ENCODE data around the gene SYNJ1. TPM values are rescaled to one million over a fixed set of nuclear protein-coding genes. Genes with fewer than 3 reads are reported as not detected.
A peak's percentile ranks its signal among the peaks of the same experiment; 100 is the strongest.
"Not testable (repeated sequence)": the region's sequence is repeated elsewhere in the genome, so short reads cannot be mapped to it uniquely, and the experiment has no call there.

SYNJ1 gene
- polyA plus RNA-seq, 4 donors = 13.1 to 17.4 (median 14.5) TPM

- no peak for DNase-seq (ENCODE audit: low read depth in 4 of 4, low spot score in 2 of 4)
These were observed 114.3 kb downstream of the SYNJ1 start for GRCh38 chr21:32613436-32614043.

GRCh38 chr21:32612999-32613337, 114.8 kb downstream of the SYNJ1 start:
- no peak for DNase-seq (ENCODE audit: low read depth in 4 of 4, low spot score in 2 of 4)

- DNase-seq (ENCODE audit: low read depth in 4 of 4, low spot score in 2 of 4) = peak; percentile 82 to 96 (median 90)
These were observed 115.5 kb downstream of the SYNJ1 start, which contains the start of gene CFAP298 for GRCh38 chr21:32612075-32612998. Gene CFAP298 (minus strand): TSS chr21:32612377. CDS start chr21:32612243, 134 bp downstream.

- DNase-seq (ENCODE audit: low read depth in 4 of 4, low spot score in 2 of 4) = no peak
These were observed 116.3 kb downstream of the SYNJ1 start for GRCh38 chr21:32611471-32611997.

- DNase-seq (ENCODE audit: low read depth in 4 of 4, low spot score in 2 of 4) = not testable (repeated sequence)
These were observed 116.9 kb downstream of the SYNJ1 start for GRCh38 chr21:32610940-32611339.

GRCh38 chr21:32608851-32609250, 119.0 kb downstream of the SYNJ1 start:
- DNase-seq (ENCODE audit: low read depth in 4 of 4, low spot score in 2 of 4) = no peak

- DNase-seq (ENCODE audit: low read depth in 4 of 4, low spot score in 2 of 4) = no peak
These were observed 122.3 kb downstream of the SYNJ1 start for GRCh38 chr21:32605469-32605868.

- no peak for DNase-seq (ENCODE audit: low read depth in 4 of 4, low spot score in 2 of 4)
These were observed 123.3 kb downstream of the SYNJ1 start for GRCh38 chr21:32604464-32604863.

- no peak for DNase-seq (ENCODE audit: low read depth in 4 of 4, low spot score in 2 of 4)
These were observed 124.7 kb downstream of the SYNJ1 start for GRCh38 chr21:32603131-32603530.

GRCh38 chr21:32602099-32602498, 125.7 kb downstream of the SYNJ1 start:
- no peak for DNase-seq (ENCODE audit: low read depth in 4 of 4, low spot score in 2 of 4)

- DNase-seq (ENCODE audit: low read depth in 4 of 4, low spot score in 2 of 4) = no peak
These were observed 128.3 kb downstream of the SYNJ1 start for GRCh38 chr21:32599526-32599925.

GRCh38 chr21:32599091-32599490, 128.7 kb downstream of the SYNJ1 start:
- DNase-seq (ENCODE audit: low read depth in 4 of 4, low spot score in 2 of 4) = peak; percentile 42 to 56 (median 50)

- no peak for DNase-seq (ENCODE audit: low read depth in 4 of 4, low spot score in 2 of 4)
These were observed 130.6 kb downstream of the SYNJ1 start for GRCh38 chr21:32597205-32597604.

- no peak for DNase-seq (ENCODE audit: low read depth in 4 of 4, low spot score in 2 of 4)
These were observed 132.4 kb downstream of the SYNJ1 start for GRCh38 chr21:32595431-32595830.

- DNase-seq (ENCODE audit: low read depth in 4 of 4, low spot score in 2 of 4) = no peak
These were observed 134.1 kb downstream of the SYNJ1 start for GRCh38 chr21:32593690-32594089.

GRCh38 chr21:32592929-32593502, 134.8 kb downstream of the SYNJ1 start:
- DNase-seq (ENCODE audit: low read depth in 4 of 4, low spot score in 2 of 4) = no peak

GRCh38 chr21:32590130-32590529, 137.7 kb downstream of the SYNJ1 start:
- DNase-seq (ENCODE audit: low read depth in 4 of 4, low spot score in 2 of 4) = no peak

- DNase-seq (ENCODE audit: low read depth in 4 of 4, low spot score in 2 of 4) = no peak
These were observed 140.2 kb downstream of the SYNJ1 start for GRCh38 chr21:32587651-32588050.

GRCh38 chr21:32587120-32587519, 140.7 kb downstream of the SYNJ1 start:
- DNase-seq (ENCODE audit: low read depth in 4 of 4, low spot score in 2 of 4) = no peak

GRCh38 chr21:32585970-32586369, 141.8 kb downstream of the SYNJ1 start:
- no peak for DNase-seq (ENCODE audit: low read depth in 4 of 4, low spot score in 2 of 4)

- no peak for DNase-seq (ENCODE audit: low read depth in 4 of 4, low spot score in 2 of 4)
These were observed 142.6 kb downstream of the SYNJ1 start, which contains the start of gene TCP10L for GRCh38 chr21:32585042-32585710. Gene TCP10L (minus strand): TSS chr21:32585523. CDS start chr21:32584304, 1,219 bp downstream.

Measured in left renal cortex interstitium (tissue), 4 donors.